Measurements from ENCODE around the gene AGRN.

- TF ChIP-seq POLR2AphosphoS5 (IDR thresholded peaks at IDR 0.05; ENCODE audit: low read depth, low read length) (no peak), CTCF (IDR thresholded peaks at IDR 0.05 in 2 of 3, conservative IDR thresholded peaks at IDR 0.05 in 1 of 3; ENCODE audit: borderline replicate concordance in 1 of 3, insufficient read depth in 1 of 3, low read depth in 2 of 3, low read length in 2 of 3) (no peak), JUND (IDR thresholded peaks at IDR 0.05) (no peak), POLR2A (IDR thresholded peaks at IDR 0.05; ENCODE audit: borderline replicate concordance, extremely low read depth, insufficient read depth, insufficient read length) (no peak), EZH2 (IDR thresholded peaks at IDR 0.05) (no peak), FOSL1 (IDR thresholded peaks at IDR 0.05; ENCODE audit: low read depth) (no peak), CEBPB (IDR thresholded peaks at IDR 0.05; ENCODE audit: low read depth) (no peak)
Measured at GRCh38 chr1:1042835-1043234, 22.9 kb downstream of the AGRN start.

All from HCT116 (cell line).